T1000 (cell line): ENCODE measurements around the gene COL21A1.
A peak's percentile ranks its signal among the peaks of the same experiment; 100 is the strongest.

Source experiments
- DNase-seq: peaks from one replicate; lab custom pipeline; 2025; ENCODE audit warnings: mixed read lengths; lab: John Stamatoyannopoulos, UW

COL21A1 gene

GRCh38 chr6:56245903-56246351 lies 1.5 kb downstream of the COL21A1 start:
- no peak for DNase-seq

- DNase-seq: no peak
Measured at GRCh38 chr6:56244528-56245253, 2.7 kb downstream of the COL21A1 start.

- no peak for DNase-seq
Measured at GRCh38 chr6:56244089-56244488, 3.3 kb downstream of the COL21A1 start.

GRCh38 chr6:56243518-56244070 lies 3.8 kb downstream of the COL21A1 start:
- DNase-seq: no peak

- no peak for DNase-seq
Measured at GRCh38 chr6:56242346-56242745, 5.0 kb downstream of the COL21A1 start.

- DNase-seq: no peak
Measured at GRCh38 chr6:56241124-56241802, 6.1 kb downstream of the COL21A1 start.

- no peak for DNase-seq
Measured at GRCh38 chr6:56238352-56238751, 9.0 kb downstream of the COL21A1 start.

- no peak for DNase-seq
Measured at GRCh38 chr6:56235245-56235644, 12.1 kb downstream of the COL21A1 start.

GRCh38 chr6:56232436-56232835 lies 14.9 kb downstream of the COL21A1 start:
- DNase-seq: no peak

- DNase-seq: no peak
Measured at GRCh38 chr6:56231827-56232226, 15.6 kb downstream of the COL21A1 start.

- no peak for DNase-seq
Measured at GRCh38 chr6:56230976-56231566, 16.3 kb downstream of the COL21A1 start.

GRCh38 chr6:56227071-56227879 lies 20.1 kb downstream of the COL21A1 start:
- DNase-seq: no peak

GRCh38 chr6:56223995-56224394 lies 23.4 kb downstream of the COL21A1 start:
- DNase-seq: peak; percentile 82

- no peak for DNase-seq
Measured at GRCh38 chr6:56222499-56222898, 24.9 kb downstream of the COL21A1 start.

- no peak for DNase-seq
Measured at GRCh38 chr6:56220078-56220477, 27.3 kb downstream of the COL21A1 start.

GRCh38 chr6:56214703-56215101 lies 32.7 kb downstream of the COL21A1 start:
- DNase-seq: no peak

GRCh38 chr6:56214041-56214702 lies 33.2 kb downstream of the COL21A1 start:
- no peak for DNase-seq

- no peak for DNase-seq
Measured at GRCh38 chr6:56211724-56212123, 35.7 kb downstream of the COL21A1 start.

- DNase-seq: no peak
Measured at GRCh38 chr6:56204134-56204533, 43.2 kb downstream of the COL21A1 start.

GRCh38 chr6:56199956-56200355 lies 47.4 kb downstream of the COL21A1 start:
- no peak for DNase-seq

- no peak for DNase-seq
Measured at GRCh38 chr6:56193846-56194245, 53.5 kb downstream of the COL21A1 start.
